ENCODE results near the gene PRKCZ. TPM values are rescaled to one million over a fixed set of nuclear protein-coding genes. Genes with fewer than 3 reads are reported as not detected.
A peak's percentile ranks its signal among the peaks of the same experiment; 100 is the strongest.

PRKCZ gene
- total RNA-seq, 1 donor from 2014 or later: 55.5 TPM

DNA sequence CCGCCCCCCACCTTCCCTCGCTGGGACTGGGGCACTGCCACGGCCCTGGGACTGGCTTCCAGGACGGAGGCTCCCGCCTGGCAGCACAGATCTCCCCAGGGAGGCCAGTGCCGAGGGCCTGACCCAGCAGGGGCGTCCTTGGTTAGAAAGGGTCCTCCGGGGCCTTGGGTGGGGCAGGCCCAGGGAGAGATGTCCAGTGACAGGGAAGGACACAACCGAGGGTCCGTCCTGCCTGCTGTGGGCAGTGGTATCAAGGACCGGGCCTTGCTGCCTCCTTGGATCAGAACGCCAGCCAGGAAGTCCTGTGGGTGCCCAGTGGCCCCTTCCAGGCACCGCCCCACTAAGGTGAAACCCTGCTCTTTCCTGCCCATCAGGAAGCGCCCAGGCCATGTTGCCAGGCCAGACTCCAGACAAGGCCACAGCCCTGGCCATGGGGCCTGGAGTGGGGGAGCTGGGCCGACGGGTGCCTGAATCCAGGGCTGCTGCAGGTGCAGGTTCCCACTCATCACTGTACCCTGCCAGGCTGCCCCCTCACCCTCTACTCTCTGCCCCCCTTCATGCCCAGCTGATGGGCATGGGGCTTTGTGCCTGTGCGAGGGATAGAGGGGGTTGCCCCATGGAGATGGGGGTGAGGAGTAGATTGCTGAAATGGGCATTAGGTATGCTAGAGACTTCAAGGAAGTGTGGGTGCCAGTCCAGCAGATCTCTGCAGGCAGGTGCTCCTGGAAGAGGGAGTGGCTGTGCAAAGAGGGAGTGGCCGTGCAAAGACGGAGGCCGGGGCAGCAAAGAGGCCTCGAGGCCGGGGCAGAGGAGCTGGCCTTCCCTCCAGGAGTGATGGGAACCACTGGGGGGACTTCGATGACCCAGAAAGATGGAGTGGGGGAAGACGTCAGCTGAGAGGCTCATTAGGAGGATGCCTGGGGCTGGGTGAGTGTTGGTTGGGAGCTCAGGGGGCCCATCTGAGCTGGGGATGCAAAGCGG lies 2.2 kb upstream of the PRKCZ start:
- no peak for DNase-seq (ENCODE audit: low spot score in 2 of 2, unreplicated experiment in 2 of 2)
- TF ChIP-seq, protein P1, sequence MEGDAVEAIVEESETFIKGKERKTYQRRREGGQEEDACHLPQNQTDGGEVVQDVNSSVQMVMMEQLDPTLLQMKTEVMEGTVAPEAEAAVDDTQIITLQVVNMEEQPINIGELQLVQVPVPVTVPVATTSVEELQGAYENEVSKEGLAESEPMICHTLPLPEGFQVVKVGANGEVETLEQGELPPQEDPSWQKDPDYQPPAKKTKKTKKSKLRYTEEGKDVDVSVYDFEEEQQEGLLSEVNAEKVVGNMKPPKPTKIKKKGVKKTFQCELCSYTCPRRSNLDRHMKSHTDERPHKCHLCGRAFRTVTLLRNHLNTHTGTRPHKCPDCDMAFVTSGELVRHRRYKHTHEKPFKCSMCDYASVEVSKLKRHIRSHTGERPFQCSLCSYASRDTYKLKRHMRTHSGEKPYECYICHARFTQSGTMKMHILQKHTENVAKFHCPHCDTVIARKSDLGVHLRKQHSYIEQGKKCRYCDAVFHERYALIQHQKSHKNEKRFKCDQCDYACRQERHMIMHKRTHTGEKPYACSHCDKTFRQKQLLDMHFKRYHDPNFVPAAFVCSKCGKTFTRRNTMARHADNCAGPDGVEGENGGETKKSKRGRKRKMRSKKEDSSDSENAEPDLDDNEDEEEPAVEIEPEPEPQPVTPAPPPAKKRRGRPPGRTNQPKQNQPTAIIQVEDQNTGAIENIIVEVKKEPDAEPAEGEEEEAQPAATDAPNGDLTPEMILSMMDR (IDR thresholded peaks at IDR 0.05; ENCODE audit: unreplicated experiment): no peak
- Mint-ChIP-seq H3K4me3 (peak overlapping the region; percentile 43), H3K27me3 (ENCODE audit: low read depth) (peaks cover 51% of the 10 kb centered on the region), H3K36me3 (no peaks in the 10 kb centered on the region), H3K4me1 (peaks cover 20% of the 10 kb centered on the region), H3K9me3 (no peaks in the 10 kb centered on the region), H3K27ac (no peak overlapping the region)

DNA sequence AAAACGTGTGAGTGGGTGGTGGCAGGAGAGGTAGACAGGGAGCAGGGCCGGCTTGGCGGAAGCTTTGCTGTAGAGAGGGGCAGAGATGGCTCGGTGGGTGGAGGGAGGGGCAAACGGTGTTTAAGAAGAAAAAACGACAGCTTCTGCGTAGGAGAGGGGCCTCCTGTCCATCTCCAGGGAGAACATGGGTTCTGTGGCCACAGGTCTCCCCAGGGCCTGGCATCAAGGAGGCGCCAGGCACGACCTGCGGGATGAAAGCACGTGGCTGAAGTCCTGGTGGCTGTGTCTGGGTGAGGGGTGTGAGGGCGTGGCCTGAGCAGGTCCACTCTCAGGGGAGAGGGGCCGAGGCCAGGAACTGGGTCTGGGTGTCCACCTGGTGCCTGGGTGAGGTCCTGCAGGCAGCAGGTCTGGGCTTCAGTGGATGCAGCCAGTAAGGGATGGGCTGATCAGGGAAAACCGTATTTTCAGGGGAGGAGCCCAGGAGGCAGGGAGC lies 940 bp upstream of the PRKCZ start:
- Mint-ChIP-seq H3K27ac (peak overlapping the region; percentile 96), H3K9me3 (no peaks in the 10 kb centered on the region)

DNA sequence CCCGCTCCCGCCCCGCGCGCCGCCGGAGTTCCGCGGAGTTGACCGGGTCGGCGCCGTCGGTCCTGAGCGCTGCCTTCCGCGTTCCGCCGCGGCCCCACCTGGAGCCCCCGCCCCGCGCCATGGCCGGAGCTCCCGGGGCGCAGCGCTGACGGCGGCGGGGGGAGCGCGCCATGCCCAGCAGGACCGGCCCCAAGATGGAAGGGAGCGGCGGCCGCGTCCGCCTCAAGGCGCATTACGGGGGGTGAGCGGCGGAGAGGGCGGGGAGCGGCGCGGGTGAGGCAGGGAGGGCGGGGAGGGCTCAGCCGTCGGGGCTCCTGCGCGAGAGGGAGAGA lies 216 bp downstream of the PRKCZ start:
- Mint-ChIP-seq H3K9me3 (no peaks in the 10 kb centered on the region), H3K27ac (no peak overlapping the region), H3K4me3 (peak overlapping the region; percentile 66), H3K36me3 (peaks cover 2% of the 10 kb centered on the region), H3K4me1 (peaks cover 20% of the 10 kb centered on the region), H3K27me3 (ENCODE audit: low read depth) (peaks cover 45% of the 10 kb centered on the region)
- DNase-seq (ENCODE audit: low spot score in 2 of 2, unreplicated experiment in 2 of 2): no peak
- TF ChIP-seq, protein P1 (IDR thresholded peaks at IDR 0.05; ENCODE audit: unreplicated experiment): no peak

More for the DNA sequence above, 940 bp upstream of the PRKCZ start:
- Mint-ChIP-seq H3K4me3 (peak overlapping the region; percentile 75), H3K36me3 (no peaks in the 10 kb centered on the region), H3K27me3 (ENCODE audit: low read depth) (peaks cover 48% of the 10 kb centered on the region), H3K4me1 (peaks cover 20% of the 10 kb centered on the region)
- TF ChIP-seq, protein P1 (IDR thresholded peaks at IDR 0.05; ENCODE audit: unreplicated experiment): peak; percentile 47
- peak in 1 of 2 experiments; percentile 62 for DNase-seq (ENCODE audit: low spot score in 2 of 2, unreplicated experiment in 2 of 2)

DNA sequence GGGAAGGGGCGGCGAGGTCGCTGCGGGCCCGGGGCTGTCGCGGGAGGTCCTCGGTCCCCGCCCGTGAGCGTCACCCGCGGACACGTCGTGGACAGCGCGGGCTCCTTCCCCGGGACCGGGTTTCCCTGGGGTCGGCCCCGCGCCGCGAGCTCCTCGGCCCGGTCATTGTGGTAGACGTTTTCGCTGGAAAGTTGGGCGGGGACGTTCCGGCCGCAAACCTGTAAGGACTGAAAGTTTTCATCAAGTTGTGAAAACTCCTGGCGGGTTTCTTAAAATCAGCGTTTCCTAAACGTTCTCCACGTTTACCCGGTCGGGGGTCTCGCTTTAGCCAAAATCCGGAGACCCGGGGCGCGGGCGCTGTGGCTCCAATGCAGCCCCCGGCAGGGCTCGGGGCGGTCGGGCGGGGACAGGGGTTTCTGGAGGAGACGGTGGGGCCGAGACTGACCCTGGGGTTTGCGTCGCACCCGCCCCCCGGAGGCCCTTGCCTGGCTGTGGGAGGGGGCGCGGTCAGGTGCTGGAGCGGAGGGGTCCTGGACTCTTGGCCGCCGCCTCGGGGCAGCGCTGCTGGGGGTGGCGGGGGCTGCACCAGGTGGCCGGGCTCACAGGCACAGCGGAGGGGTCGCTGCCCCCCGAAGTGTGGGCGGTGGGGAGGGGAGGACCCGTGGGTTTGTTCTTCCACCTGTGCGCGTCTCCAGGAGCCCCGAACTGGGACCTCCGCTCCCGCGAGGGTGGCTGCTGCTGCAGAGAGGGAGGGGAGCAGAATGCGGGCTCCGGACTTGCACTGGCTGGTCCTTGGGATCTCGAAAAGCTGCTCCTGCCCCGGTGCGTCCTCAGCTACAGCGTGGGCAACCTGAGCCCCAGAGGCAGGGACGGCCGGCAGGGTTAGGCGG lies 827 bp downstream of the PRKCZ start:
- peaks cover 4% of the 10 kb centered on the region for H3K36me3 Mint-ChIP-seq
- H3K9me3 Mint-ChIP-seq: no peaks in the 10 kb centered on the region
- H3K4me1 Mint-ChIP-seq: peaks cover 15% of the 10 kb centered on the region
- peak in 1 of 2 experiments; percentile 59 for DNase-seq (ENCODE audit: low spot score in 2 of 2, unreplicated experiment in 2 of 2)
- H3K4me3 Mint-ChIP-seq: peak overlapping the region; percentile 66
- H3K27me3 Mint-ChIP-seq (ENCODE audit: low read depth): peaks cover 39% of the 10 kb centered on the region
- no peak overlapping the region for H3K27ac Mint-ChIP-seq
- TF ChIP-seq, protein P1 (IDR thresholded peaks at IDR 0.05; ENCODE audit: unreplicated experiment): no peak

DNA sequence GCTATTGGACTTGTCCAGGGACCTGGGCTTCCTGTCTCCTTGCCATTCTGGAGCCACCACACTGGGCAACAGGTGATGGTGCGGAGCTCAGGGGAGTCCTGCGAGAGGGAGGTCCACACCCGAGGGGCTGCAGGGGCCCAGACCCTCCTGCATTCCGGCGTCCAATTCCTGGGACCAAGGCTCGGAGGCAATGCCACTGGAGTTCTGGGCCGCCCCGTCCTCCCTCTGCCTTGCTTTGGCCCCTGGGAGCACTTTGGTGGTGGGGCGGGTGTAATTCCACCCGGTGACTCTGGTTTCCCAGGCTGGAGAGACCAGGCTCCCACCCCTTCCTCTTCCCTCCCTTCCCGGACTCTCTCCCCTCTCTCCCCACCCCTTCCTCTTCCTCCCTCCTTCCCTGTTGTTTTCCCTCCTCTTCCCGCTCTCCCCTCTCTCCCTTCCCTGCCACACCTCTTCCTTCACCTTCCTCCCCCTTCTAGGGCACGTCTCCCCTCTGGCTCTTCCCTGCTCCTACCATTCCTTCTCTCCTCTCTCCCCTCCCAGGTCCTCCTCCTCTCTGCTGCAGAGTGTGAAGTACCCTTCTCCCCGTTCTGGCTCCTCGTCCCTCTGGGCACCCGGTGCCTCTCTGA lies 2.0 kb downstream of the PRKCZ start:
- TF ChIP-seq, protein P1 (IDR thresholded peaks at IDR 0.05; ENCODE audit: unreplicated experiment): no peak
- Mint-ChIP-seq H3K4me3 (peak overlapping the region; percentile 66), H3K27ac (peak overlapping the region; percentile 13)

More for the DNA sequence above, 2.0 kb downstream of the PRKCZ start:
- H3K4me1 Mint-ChIP-seq: peaks cover 15% of the 10 kb centered on the region
- no peak for DNase-seq (ENCODE audit: low spot score in 2 of 2, unreplicated experiment in 2 of 2)
- no peaks in the 10 kb centered on the region for H3K9me3 Mint-ChIP-seq
- peaks cover 31% of the 10 kb centered on the region for H3K27me3 Mint-ChIP-seq (ENCODE audit: low read depth)
- peaks cover 7% of the 10 kb centered on the region for H3K36me3 Mint-ChIP-seq
